Measurements from ENCODE around the gene PDPR.
"Not testable (repeated sequence)": the region's sequence is repeated elsewhere in the genome, so short reads cannot be mapped to it uniquely, and the experiment has no call there.

The PDPR gene

DNA sequence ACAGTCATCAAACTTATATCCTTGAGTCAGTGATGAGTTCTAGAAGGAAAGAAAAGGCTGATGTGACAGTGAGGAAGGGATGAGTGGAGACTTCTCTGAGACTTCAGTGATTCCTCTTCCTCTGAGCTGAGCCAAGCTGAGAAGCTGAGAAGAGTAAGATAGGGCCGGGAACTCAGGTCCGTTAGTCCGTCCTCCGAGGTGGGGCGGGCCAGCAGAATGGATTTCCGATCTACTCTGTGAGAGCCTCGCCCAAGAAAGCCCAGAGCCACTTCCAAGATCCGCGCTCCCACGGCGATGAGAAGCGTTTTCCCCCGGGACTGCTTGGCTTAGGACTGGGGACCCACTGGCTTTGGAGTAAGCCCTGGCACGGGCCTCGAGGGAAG, 542 bp upstream of the PDPR start:
- not testable (repeated sequence) for H3K36me3 Mint-ChIP-seq; H3K27ac Mint-ChIP-seq; H3K27me3 Mint-ChIP-seq; H3K9me3 Mint-ChIP-seq (ENCODE audit: low read depth)
- H3K4me3 Mint-ChIP-seq, result peak overlapping the region; percentile 91
- H3K4me1 Mint-ChIP-seq (ENCODE audit: low read depth), result peaks cover 21% of the 10 kb centered on the region

DNA sequence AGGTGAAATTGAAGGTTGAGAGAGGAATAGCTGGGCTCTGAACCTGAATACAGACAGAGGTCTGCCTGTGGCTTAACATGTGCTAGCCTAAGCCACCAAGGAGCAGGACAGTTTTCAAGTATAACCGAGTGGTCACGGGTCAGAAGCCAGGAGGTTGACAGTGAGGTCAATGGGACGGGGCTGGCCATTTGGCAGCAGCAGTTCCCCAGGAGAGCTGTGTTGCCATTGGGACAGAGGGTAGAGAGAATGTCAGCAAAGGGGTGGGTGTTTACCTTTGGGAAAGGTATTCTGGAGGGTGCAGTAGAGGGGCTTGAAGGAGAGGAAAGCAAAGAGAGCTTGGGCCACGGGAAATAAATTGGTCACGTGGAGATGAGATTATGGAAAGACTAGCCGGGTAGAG, 4.2 kb downstream of the PDPR start:
- not testable (repeated sequence) for H3K36me3 Mint-ChIP-seq; H3K27ac Mint-ChIP-seq; H3K4me3 Mint-ChIP-seq; H3K27me3 Mint-ChIP-seq; H3K9me3 Mint-ChIP-seq (ENCODE audit: low read depth)
- peaks cover 24% of the 10 kb centered on the region for H3K4me1 Mint-ChIP-seq (ENCODE audit: low read depth)

- H3K27ac Mint-ChIP-seq; H3K4me3 Mint-ChIP-seq; H3K9me3 Mint-ChIP-seq (ENCODE audit: low read depth); H3K27me3 Mint-ChIP-seq; H3K36me3 Mint-ChIP-seq: not testable (repeated sequence)
- peaks cover 24% of the 10 kb centered on the region for H3K4me1 Mint-ChIP-seq (ENCODE audit: low read depth)
Observed at GRCh38 chr16:70118776-70119175, 4.6 kb downstream of the PDPR start.

GRCh38 chr16:70120398-70120797, 6.3 kb downstream of the PDPR start:
- not testable (repeated sequence) for H3K9me3 Mint-ChIP-seq (ENCODE audit: low read depth); H3K27me3 Mint-ChIP-seq; H3K4me3 Mint-ChIP-seq; H3K36me3 Mint-ChIP-seq; H3K27ac Mint-ChIP-seq
- peaks cover 20% of the 10 kb centered on the region for H3K4me1 Mint-ChIP-seq (ENCODE audit: low read depth)

- not testable (repeated sequence) for H3K4me3 Mint-ChIP-seq; H3K27ac Mint-ChIP-seq; H3K36me3 Mint-ChIP-seq; H3K9me3 Mint-ChIP-seq (ENCODE audit: low read depth); H3K4me1 Mint-ChIP-seq (ENCODE audit: low read depth); H3K27me3 Mint-ChIP-seq
Observed at GRCh38 chr16:70123822-70124221, 9.7 kb downstream of the PDPR start.

GRCh38 chr16:70126226-70126625, 12.1 kb downstream of the PDPR start:
- not testable (repeated sequence) for H3K9me3 Mint-ChIP-seq (ENCODE audit: low read depth); H3K4me3 Mint-ChIP-seq; H3K27me3 Mint-ChIP-seq; H3K4me1 Mint-ChIP-seq (ENCODE audit: low read depth); H3K27ac Mint-ChIP-seq
- H3K36me3 Mint-ChIP-seq, result peaks cover 11% of the 10 kb centered on the region

DNA sequence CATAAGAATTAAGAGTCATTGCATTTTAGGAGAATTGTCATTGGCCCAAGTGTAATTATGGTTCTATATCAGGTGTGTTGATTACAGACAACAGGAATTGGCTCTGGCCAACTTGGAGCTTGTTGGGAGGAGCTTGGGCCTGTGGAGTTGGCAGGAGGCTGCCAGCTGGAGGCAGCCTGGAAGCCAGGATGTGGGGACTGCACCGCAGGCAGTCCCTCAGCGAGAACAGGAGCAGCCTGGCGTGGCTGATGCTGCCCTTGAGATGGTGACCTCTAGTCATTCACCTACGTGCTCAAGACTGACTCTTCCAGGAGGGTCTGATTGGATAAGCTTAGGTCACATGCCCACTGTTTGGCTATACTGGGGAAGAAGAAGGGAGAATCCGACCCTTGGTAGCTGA, 13.6 kb downstream of the PDPR start:
- H3K4me3 Mint-ChIP-seq; H3K9me3 Mint-ChIP-seq (ENCODE audit: low read depth); H3K27me3 Mint-ChIP-seq; H3K27ac Mint-ChIP-seq; H3K4me1 Mint-ChIP-seq (ENCODE audit: low read depth); H3K36me3 Mint-ChIP-seq: not testable (repeated sequence)

DNA sequence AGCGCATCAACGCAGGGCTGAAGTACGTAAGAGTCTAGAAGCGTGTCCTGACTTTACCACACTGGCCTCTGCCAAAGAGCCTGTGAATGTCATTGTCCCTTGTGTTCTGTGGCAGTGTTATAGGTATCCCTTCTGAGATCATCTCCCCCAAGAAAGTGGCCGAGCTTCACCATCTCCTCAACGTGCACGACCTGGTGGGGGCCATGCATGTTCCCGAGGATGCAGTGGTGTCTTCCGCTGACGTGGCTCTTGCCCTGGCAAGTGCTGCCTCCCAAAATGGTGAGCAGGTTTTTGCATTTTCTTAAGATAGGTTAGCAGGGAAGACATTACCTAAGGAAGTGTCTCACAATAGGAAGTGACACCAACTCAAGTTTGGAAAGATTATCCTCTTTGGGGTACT, 14.7 kb downstream of the PDPR start:
- H3K4me1 Mint-ChIP-seq (ENCODE audit: low read depth); H3K9me3 Mint-ChIP-seq (ENCODE audit: low read depth); H3K27ac Mint-ChIP-seq; H3K4me3 Mint-ChIP-seq; H3K27me3 Mint-ChIP-seq; H3K36me3 Mint-ChIP-seq: not testable (repeated sequence)

- not testable (repeated sequence) for H3K4me1 Mint-ChIP-seq (ENCODE audit: low read depth); H3K27me3 Mint-ChIP-seq; H3K9me3 Mint-ChIP-seq (ENCODE audit: low read depth); H3K27ac Mint-ChIP-seq; H3K4me3 Mint-ChIP-seq; H3K36me3 Mint-ChIP-seq
Observed at GRCh38 chr16:70135796-70136195, 21.7 kb downstream of the PDPR start.

DNA sequence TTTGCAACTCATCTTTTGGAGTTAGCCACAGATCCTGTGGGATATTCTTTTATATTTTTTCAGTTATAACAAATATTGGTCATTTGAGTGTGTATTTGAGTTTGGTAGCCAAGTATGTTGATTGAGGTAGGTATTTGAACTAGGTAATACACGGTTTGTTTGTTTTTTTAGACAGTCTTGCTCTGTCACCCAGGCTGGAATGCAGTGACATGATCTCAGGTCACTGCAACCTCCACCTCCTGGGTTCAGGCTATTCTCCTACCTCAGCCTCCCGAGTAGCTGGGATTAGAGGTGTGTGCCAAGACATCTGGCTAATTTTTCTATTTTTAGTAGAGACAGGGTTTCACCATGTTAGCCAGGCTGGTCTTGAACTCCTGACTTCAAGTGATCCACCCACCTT, 22.5 kb downstream of the PDPR start:
- not testable (repeated sequence) for H3K27me3 Mint-ChIP-seq; H3K27ac Mint-ChIP-seq; H3K4me1 Mint-ChIP-seq (ENCODE audit: low read depth); H3K4me3 Mint-ChIP-seq; H3K9me3 Mint-ChIP-seq (ENCODE audit: low read depth); H3K36me3 Mint-ChIP-seq

- not testable (repeated sequence) for H3K27me3 Mint-ChIP-seq; H3K36me3 Mint-ChIP-seq; H3K4me3 Mint-ChIP-seq; H3K4me1 Mint-ChIP-seq (ENCODE audit: low read depth); H3K27ac Mint-ChIP-seq; H3K9me3 Mint-ChIP-seq (ENCODE audit: low read depth)
Observed at GRCh38 chr16:70142739-70143138, 28.6 kb downstream of the PDPR start.

DNA sequence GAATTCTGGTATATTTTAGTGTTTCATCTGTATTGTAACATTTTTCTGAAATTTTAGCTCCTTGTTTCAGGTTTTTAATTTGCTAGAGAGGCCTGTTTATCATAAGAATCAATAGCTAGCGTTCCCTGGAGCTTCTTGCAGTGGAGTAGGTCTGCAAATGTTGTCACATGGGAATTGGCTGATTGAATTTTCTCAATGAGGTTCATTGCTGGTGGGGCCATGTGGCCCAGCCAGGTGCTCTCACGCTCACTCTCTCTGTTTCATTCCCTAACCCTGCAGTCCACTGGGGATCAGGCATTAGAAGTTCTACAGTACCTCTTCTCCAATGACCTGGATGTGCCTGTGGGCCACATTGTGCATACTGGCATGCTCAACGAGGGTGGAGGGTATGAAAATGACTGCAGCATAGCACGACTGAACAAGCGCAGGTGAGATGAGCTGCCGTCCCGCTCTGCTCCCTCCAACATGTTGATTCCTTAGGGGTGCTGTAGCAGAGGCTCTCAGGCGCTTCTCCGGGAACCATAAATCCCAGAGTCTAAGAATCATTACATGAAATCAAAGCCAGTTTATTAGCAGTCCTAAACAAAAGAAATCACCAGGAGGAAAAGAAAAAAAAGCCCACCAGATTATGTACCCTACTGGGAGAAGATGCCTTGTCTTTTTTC, 29.2 kb downstream of the PDPR start:
- H3K27me3 Mint-ChIP-seq; H3K27ac Mint-ChIP-seq; H3K4me3 Mint-ChIP-seq; H3K4me1 Mint-ChIP-seq (ENCODE audit: low read depth); H3K9me3 Mint-ChIP-seq (ENCODE audit: low read depth); H3K36me3 Mint-ChIP-seq: not testable (repeated sequence)

- not testable (repeated sequence) for H3K36me3 Mint-ChIP-seq; H3K4me1 Mint-ChIP-seq (ENCODE audit: low read depth); H3K27ac Mint-ChIP-seq; H3K27me3 Mint-ChIP-seq; H3K4me3 Mint-ChIP-seq; H3K9me3 Mint-ChIP-seq (ENCODE audit: low read depth)
Observed at GRCh38 chr16:70147853-70148252, 33.7 kb downstream of the PDPR start.

DNA sequence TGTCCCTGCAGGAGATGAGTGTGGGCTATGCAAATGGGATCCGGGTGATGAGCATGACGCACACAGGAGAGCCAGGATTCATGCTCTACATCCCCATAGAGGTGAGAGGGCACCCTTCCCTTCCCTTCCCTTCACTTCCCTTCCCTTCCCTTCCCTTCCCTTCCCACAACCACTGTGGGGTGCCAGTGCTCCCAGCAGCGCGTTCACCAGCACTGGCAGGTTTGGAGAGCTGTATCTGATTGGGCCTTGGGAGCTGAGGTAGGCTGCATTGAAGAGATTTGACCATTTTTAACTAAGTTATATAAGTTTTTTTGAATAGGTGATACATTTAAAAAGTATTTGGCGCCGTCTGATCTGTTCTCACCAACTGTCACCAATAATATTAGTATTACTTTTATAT, 34.3 kb downstream of the PDPR start:
- H3K36me3 Mint-ChIP-seq; H3K4me1 Mint-ChIP-seq (ENCODE audit: low read depth); H3K27ac Mint-ChIP-seq; H3K4me3 Mint-ChIP-seq; H3K9me3 Mint-ChIP-seq (ENCODE audit: low read depth); H3K27me3 Mint-ChIP-seq: not testable (repeated sequence)

DNA sequence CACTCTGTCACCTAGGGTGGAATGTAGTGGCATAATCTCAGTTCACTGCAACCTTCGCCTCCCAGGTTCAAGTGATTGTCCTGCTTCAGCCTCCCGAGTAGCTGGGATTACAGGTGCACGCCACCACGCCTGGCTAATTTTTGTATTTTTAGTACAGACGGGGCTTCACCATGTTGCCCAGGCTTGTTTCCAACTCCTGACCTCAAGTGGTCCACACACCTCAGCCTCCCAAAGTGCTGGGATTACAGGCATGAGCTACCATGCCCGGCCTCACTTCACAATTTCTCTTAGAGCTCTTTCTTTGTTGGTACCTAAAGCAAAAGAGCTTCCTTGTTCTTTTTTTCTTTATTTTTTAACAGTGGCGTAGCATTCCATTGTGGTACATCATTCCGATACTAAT, 35.2 kb downstream of the PDPR start:
- H3K4me1 Mint-ChIP-seq (ENCODE audit: low read depth); H3K36me3 Mint-ChIP-seq; H3K4me3 Mint-ChIP-seq; H3K9me3 Mint-ChIP-seq (ENCODE audit: low read depth); H3K27ac Mint-ChIP-seq; H3K27me3 Mint-ChIP-seq: not testable (repeated sequence)

DNA sequence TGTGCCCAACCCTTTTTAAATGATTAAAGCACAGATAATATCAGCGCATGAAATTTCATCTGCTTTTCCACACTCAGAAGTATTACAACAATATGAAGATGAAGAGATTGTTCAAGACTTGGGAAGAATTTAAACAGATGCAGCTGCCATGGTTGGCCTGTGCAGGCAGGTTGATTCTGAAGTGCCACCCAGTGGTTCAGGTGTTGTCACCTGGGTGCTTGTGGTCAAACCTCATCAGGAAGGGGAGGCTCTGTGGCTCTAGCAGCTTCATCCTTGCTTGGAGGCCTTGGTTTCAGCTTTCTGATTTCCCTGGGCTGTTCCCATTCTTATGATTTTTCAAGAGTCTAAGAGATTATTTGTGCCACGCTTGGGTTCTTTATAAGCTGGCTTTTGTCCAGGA, 37.3 kb downstream of the PDPR start:
- no peaks in the 10 kb centered on the region for H3K9me3 Mint-ChIP-seq (ENCODE audit: low read depth)
- H3K36me3 Mint-ChIP-seq, result peaks cover 7% of the 10 kb centered on the region
- no peaks in the 10 kb centered on the region for H3K4me1 Mint-ChIP-seq (ENCODE audit: low read depth)
- no peak overlapping the region for H3K27ac Mint-ChIP-seq
- no peak overlapping the region for H3K4me3 Mint-ChIP-seq
- no peaks in the 10 kb centered on the region for H3K27me3 Mint-ChIP-seq

DNA sequence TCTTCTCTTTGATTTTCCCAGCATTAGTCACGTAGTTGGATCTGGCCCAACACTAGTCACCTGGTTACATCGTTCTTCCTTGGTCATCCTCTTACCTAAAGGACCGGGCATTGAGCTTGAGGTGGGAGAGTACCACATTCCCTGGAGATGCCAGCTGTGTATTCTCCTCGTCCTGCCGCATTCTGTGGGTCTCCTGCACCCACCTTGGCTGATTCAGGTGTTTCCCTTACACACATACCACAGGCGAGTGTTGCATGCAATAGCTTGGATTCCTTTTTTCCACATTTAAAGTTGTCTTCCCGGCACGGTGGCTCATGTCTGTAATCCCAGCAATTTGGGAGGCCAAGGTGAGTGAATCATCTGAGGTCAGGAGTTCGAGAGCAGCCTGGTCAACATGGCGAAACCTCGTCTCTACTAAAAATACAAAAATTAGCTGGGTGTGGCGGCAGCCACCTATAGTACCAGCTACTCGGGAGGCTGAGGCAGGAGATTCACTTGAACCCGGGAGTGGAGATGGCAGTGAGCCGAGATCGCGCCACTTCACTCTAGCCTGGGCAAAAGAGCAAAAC, 37.9 kb downstream of the PDPR start:
- H3K36me3 Mint-ChIP-seq, result peaks cover 7% of the 10 kb centered on the region
- no peak overlapping the region for H3K27ac Mint-ChIP-seq
- H3K4me3 Mint-ChIP-seq, result no peak overlapping the region
- no peaks in the 10 kb centered on the region for H3K4me1 Mint-ChIP-seq (ENCODE audit: low read depth)
- H3K27me3 Mint-ChIP-seq, result no peaks in the 10 kb centered on the region
- H3K9me3 Mint-ChIP-seq (ENCODE audit: low read depth), result no peaks in the 10 kb centered on the region
